NB4 (cell line): ENCODE measurements around the gene TBC1D1.

Experiments
- DNase-seq: peaks from one replicate; pipeline ENCODE4 v3.0.0; 2010; ENCODE audit warnings: low read depth
- H3K4me3 ChIP-seq: one replicate; pipeline ENCODE4 v1.5.1; 2011; ENCODE audit warnings: mild to moderate bottlenecking, low read depth, low read length, moderate library complexity
- CTCF ChIP-seq: IDR thresholded peaks from one replicate; pipeline ENCODE4 v1.5.1; 2012; ENCODE audit warnings: low read depth, low read length
- MAX ChIP-seq: IDR thresholded peaks from 2 replicates; pipeline ENCODE4 v1.6.1; 2011; ENCODE audit warnings: low read depth, low read length
- MYC ChIP-seq: IDR thresholded peaks from 2 replicates; pipeline ENCODE4 v1.6.1; 2011; ENCODE audit warnings: low read depth, low read length
- POLR2A ChIP-seq: IDR thresholded peaks from 2 replicates; pipeline ENCODE4 v1.6.1; 2011; ENCODE audit warnings: mild to moderate bottlenecking; ENCODE audit not compliant: insufficient read length; ENCODE audit errors: extremely low read depth

TBC1D1 gene

DNA sequence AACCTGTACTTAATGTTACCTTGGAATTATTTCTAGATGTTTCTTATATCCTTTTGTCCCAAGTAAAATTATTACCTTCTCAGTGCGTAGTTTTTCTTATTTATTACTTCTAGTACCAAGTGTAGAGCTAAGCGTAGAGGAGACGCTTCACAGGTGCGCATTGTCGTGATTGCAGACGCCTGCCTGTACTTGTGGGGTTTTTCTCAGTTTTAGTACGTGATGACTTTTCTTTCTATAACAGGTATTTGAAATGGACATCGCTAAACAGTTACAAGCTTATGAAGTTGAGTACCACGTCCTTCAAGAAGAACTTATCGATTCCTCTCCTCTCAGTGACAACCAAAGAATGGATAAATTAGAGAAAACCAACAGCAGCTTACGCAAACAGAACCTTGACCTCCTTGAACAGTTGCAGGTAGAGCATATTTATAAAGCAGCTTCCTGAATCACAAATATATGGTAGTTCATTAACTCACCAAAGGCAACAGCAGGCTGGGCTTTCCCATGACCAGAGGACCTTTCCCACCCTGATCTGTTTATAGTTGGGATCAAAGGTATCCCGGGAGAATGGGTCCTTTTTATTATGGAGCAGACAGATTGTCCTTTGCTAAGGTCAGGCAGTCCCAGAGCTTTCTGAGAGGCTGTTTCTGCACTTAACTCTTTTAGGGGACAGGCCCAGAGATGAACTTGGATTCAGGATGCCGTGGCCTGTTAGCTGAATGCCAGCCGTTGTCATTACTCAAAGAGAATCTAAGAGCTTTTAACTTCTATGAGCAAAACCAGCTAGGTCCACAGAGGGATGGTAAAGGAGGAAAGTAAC, 242.2 kb downstream of the TBC1D1 start:
- TF ChIP-seq CTCF: no peak
- no peak for TF ChIP-seq MYC
- no peak for TF ChIP-seq POLR2A
- TF ChIP-seq MAX: no peak
- no peak overlapping the region for H3K4me3 ChIP-seq
- no peak for DNase-seq

GRCh38 chr4:38133711-38134480, 243.0 kb downstream of the TBC1D1 start:
- no peak for TF ChIP-seq MAX
- no peak for TF ChIP-seq MYC
- no peak for TF ChIP-seq CTCF
- no peak for TF ChIP-seq POLR2A
- H3K4me3 ChIP-seq: no peak overlapping the region

GRCh38 chr4:38135201-38135600, 244.3 kb downstream of the TBC1D1 start:
- H3K4me3 ChIP-seq: no peak overlapping the region
- no peak for DNase-seq
- TF ChIP-seq POLR2A (no peak), MYC (no peak), MAX (no peak), CTCF (no peak)

More at GRCh38 chr4:38133711-38134480, 243.0 kb downstream of the TBC1D1 start:
- no peak for DNase-seq

GRCh38 chr4:38136604-38137003, 245.7 kb downstream of the TBC1D1 start:
- H3K4me3 ChIP-seq: no peak overlapping the region
- TF ChIP-seq CTCF (no peak), POLR2A (no peak), MAX (no peak), MYC (no peak)
- DNase-seq: no peak

DNA sequence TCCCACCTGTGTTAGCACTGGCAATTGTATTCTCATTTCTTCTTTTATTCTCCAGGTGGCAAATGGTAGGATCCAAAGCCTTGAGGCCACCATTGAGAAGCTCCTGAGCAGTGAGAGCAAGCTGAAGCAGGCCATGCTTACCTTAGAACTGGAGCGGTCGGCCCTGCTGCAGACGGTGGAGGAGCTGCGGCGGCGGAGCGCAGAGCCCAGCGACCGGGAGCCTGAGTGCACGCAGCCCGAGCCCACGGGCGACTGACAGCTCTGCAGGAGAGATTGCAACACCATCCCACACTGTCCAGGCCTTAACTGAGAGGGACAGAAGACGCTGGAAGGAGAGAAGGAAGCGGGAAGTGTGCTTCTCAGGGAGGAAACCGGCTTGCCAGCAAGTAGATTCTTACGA, 246.2 kb downstream of the TBC1D1 start:
- H3K4me3 ChIP-seq: no peak overlapping the region
- DNase-seq: no peak
- TF ChIP-seq MAX (no peak), MYC (no peak), CTCF (no peak), POLR2A (no peak)
